HT-29 (cell line): Measurements from ENCODE around the gene ITGBL1. TPM values are rescaled to one million over a fixed set of nuclear protein-coding genes. Genes with fewer than 3 reads are reported as not detected.
A peak's percentile ranks its signal among the peaks of the same experiment; 100 is the strongest.

Experiments used
- DNase-seq: peaks from one replicate; pipeline ENCODE4 v3.0.0-alpha.2; 2015; ENCODE audit warnings: low spot score
- total RNA-seq: library from RNA; depleted of rRNA; stranded (reverse); fragments of >200 nt; shearing (Covaris generic); gene quantifications from 2 replicates; pipeline ENCODE4 v1.2.3, GENCODE V29; 2014; rRNA removed

Gene ITGBL1
- total RNA-seq, result not detected in 2 replicates

GRCh38 chr13:101452519-101453485, at the start of gene ITGBL1:
Gene ITGBL1 (plus strand): TSS chr13:101452675. CDS start chr13:101452834, 159 bp downstream.
- no peak for DNase-seq

GRCh38 chr13:101406791-101407190, 45.7 kb upstream of the ITGBL1 start:
- no peak for DNase-seq

GRCh38 chr13:101408154-101408553, 44.3 kb upstream of the ITGBL1 start:
- no peak for DNase-seq

DNA sequence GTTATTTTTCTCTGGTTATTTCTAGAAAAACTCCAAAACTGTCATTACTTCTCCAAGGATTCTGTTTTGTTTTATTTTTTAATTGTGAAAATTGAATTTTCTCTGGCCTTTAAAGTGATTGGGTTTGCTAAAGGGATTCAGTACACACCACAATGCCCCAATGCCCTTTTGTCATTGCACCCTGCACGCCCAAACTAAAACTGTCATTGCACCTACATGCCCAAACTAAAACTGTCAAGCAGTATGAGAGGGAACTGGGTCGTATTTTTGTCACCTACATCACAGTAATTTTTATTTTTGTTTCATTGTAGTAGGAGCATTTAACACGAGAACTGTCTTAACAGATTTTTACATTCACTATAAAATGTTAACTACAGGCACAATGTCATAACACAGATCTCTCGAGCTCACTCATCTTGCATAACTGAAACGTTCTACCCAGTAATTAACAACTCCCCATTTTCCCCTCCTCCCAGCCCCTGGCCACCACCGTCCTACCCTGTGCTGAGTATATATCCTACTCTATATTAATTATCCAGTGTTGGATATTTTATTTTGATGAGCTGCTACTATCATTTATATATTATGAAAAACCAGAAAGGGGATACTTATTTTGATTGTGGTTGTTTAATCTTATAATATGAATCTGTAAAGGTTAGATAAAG, 43.4 kb upstream of the ITGBL1 start:
- DNase-seq, result no peak

DNA sequence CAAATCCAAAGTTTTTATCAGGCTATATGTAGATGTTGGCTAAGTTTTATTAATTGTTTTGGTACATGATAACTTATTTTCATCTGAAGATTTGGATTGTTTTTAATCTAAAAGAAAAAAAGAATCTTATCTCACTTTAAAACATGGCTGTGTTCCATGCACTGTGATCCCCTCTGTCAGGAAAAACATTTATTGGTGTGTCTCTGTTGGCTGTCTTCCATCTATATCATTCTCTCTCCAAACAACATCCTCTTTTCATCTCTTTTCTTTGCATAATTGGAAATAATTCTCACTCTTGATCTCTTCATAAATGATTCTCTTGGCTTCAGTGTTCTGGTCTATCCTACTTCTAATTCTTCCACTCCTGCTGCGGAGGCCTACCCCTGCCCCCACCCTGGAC, 40.4 kb upstream of the ITGBL1 start:
- DNase-seq, result no peak

- DNase-seq, result no peak
These were observed 36.9 kb upstream of the ITGBL1 start for GRCh38 chr13:101415358-101416174.

DNA sequence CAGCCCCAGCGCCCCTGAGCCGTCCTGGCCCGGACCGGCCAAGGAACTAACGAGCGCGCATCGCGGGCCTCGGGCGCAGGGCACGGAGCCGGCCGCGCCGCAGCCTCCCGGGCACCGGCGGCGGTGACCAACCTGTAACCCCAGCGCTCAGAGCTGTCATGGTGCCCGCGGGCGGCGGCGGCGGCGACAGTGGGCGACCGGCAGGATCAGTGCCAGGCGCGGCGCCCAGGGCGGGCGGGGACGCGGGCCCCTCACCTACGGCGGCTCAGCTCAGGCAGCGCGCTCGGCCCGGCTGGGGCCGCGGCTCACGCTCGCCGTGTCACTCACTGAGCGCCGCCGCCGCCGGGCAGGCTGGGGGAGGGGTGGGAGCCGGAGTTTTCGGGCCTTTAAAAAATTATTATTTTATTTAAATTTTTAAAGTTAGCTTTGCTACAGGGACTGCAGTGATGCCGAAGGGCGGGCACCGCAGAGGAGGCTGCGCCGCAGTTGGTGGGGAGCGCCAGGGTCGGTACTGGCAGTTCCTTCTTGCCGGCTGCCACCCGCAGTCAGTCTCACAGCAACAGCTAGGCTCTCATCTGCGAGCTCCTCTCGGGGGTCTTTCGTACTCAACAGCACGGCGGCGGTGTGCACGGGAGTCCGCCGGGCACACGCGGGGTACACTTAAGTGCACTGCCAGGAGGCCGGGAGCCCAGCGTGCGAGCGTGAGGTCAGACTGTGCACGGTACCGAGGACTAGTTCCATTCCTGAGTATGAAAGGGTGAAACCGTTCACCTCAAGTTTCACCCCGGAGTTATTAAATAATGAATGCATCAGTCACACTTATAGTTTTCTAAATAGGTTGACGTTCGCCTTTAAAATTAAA, 36.1 kb upstream of the ITGBL1 start, which contains the start of gene NALCN:
Gene NALCN, minus strand, starts transcription at position 328 of the 862 bp plus-strand sequence. CDS start 17,382 bp downstream, outside the sequence.
- DNase-seq, result no peak

- no peak for DNase-seq
These were observed 35.5 kb upstream of the ITGBL1 start for GRCh38 chr13:101417043-101417406.

GRCh38 chr13:101417501-101417900, 35.0 kb upstream of the ITGBL1 start:
- no peak for DNase-seq

- no peak for DNase-seq
These were observed 28.6 kb upstream of the ITGBL1 start for GRCh38 chr13:101423872-101424271.

DNA sequence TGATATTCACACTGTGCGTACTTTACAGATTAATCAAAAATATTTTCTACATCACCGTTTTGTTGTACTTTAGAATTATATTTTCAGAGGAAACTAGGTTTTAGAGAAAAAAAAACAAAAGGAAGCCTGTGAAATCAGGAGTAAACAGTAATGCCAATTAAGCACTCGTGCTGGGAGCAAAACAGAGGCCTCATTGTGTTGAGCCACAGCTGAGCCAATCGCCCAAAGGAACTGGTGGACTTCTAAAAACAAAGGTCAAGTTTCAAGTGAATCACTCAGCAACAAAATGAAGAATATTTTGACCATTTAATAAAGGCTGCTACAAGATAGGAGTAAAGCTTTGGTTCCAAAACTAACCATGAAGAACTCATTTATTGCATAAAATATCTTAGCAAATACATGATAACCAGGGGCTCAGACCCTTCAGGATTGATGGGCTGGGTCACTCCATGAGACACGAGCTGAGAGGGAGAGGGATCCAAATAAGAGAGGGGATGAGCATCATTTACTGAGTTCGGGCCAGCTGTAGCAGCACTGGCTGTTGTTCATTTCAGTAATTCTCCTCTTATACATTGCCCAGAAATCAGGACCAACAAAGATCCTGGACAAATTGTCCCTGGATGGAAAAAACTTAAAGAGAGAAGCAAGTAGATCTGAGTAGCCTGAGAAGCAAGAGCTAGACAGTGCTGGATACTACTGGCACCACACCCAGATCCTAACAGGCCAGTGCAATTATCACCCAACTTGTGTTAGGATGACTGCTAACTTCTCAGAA, 27.9 kb upstream of the ITGBL1 start:
- no peak for DNase-seq

- DNase-seq, result no peak
These were observed 27.4 kb upstream of the ITGBL1 start for GRCh38 chr13:101425156-101425471.

DNA sequence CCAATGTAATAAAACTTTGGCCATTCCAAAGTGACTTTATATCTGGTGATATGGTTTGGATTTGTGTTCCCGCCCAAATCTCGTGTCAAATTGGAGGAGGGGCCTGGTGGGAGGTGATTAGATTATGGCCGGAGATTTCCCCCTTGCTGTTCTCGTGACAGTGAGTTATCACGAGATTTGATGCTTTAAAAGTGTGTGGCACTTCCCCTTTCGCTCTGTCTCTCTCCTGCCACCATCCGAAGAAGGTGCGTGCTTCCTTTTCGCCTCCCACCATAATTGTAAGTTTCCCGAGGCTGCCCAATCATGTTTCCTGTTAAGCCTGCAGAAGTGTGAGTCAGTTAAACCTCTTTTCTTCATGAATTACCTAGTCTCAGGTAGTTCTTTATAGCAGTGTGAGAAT, 26.9 kb upstream of the ITGBL1 start:
- DNase-seq, result no peak

DNA sequence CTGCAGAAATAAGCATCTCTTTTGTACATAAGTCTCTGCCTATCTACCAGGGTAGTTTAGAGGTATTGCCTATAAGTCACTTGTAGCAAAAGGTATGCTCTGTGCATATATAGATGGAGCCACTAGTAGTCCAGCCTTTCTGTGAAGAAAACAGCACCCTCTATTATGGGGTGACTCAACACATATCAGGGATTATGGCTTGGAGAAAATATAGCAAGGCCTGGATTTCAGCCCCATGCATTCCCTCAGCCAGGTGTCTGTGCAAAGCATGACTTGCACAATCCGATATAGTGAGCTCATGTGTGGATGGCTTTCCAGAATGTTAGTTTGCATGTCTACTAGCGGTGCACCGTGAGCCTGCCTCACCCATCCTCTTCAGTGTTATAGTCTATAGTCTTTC, 22.7 kb upstream of the ITGBL1 start:
- no peak for DNase-seq

- no peak for DNase-seq
These were observed 18.6 kb upstream of the ITGBL1 start for GRCh38 chr13:101433895-101434294.

DNA sequence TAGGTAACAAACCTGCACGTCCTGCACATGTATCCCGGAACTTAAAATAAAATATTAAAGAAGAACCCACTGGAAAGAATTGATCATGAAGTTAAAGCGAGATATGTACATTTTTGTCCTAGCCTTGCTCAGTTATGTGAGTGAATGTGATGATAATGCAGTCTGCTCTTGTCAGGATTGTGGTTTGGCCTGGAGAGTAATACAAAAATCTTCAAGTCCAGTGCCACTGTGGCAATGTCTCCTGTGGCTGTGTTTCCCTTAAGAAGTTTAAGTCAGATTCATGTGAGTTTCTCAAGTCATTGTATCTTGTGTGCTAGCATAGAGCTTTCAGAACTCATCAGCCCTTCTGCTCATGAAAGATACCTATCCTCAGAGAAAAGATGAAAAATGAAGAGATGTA, 18.0 kb upstream of the ITGBL1 start:
- no peak for DNase-seq

- DNase-seq, result no peak
These were observed 4.6 kb upstream of the ITGBL1 start for GRCh38 chr13:101447852-101448251.

- DNase-seq, result peak; percentile 67
These were observed 2.4 kb upstream of the ITGBL1 start for GRCh38 chr13:101449790-101450748.

DNA sequence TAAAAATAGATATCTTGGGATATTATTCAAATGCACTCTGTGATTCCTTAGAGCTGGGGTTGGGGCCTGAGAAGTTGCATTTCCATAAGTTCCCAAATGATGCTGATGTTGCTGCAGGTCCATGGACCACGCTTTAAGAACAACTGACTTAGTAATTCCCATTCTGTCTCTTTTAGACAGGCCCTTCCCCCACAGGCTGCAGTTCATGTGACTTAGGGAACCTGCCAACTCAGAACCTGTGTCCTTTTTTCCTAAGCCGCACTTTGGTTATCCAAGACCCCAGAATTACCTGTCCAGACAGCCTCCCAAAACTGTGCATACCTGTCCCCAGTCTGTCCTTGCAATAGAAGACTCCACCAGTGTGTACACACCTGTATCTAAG, 1.7 kb upstream of the ITGBL1 start:
- no peak for DNase-seq
